GM12891 (cell line): ENCODE measurements around the gene FNBP1.

Experiments used
- DNase-seq: peaks from one replicate; pipeline ENCODE4 v3.0.0; 2011; ENCODE audit warnings: low spot score; ENCODE audit not compliant: insufficient read length
- FAIRE-seq: peaks from 2 replicates; lab custom pipeline; 2011; peaks lifted over from hg19 to GRCh38; lab: Jason Lieb, UNC
- PAX5 ChIP-seq: IDR thresholded peaks from 2 replicates; pipeline ENCODE4 v1.6.1; 2011; ENCODE audit warnings: low read length, moderate library complexity, mild to moderate bottlenecking; ENCODE audit not compliant: insufficient read depth, severe bottlenecking
- POLR2A ChIP-seq: IDR thresholded peaks from 2 replicates; pipeline ENCODE4 v1.6.1; 2011; ENCODE audit warnings: low read depth, low read length, control low read depth
- POLR2AphosphoS5 ChIP-seq: IDR thresholded peaks from 2 replicates; pipeline ENCODE4 v1.6.1; 2011; ENCODE audit warnings: low read depth, low read length, control low read depth
- POU2F2 ChIP-seq: IDR thresholded peaks from 2 replicates; pipeline ENCODE4 v1.6.1; 2011; ENCODE audit warnings: low read depth, mild to moderate bottlenecking, control low read depth, low read length, moderate library complexity
- SPI1 ChIP-seq: IDR thresholded peaks from 2 replicates; pipeline ENCODE4 v1.6.1; 2011; ENCODE audit warnings: low read depth, low read length, control low read depth
- TAF1 ChIP-seq: IDR thresholded peaks from 2 replicates; pipeline ENCODE4 v1.6.1; 2011; ENCODE audit warnings: low read depth, low read length, control low read depth

The FNBP1 gene

DNA sequence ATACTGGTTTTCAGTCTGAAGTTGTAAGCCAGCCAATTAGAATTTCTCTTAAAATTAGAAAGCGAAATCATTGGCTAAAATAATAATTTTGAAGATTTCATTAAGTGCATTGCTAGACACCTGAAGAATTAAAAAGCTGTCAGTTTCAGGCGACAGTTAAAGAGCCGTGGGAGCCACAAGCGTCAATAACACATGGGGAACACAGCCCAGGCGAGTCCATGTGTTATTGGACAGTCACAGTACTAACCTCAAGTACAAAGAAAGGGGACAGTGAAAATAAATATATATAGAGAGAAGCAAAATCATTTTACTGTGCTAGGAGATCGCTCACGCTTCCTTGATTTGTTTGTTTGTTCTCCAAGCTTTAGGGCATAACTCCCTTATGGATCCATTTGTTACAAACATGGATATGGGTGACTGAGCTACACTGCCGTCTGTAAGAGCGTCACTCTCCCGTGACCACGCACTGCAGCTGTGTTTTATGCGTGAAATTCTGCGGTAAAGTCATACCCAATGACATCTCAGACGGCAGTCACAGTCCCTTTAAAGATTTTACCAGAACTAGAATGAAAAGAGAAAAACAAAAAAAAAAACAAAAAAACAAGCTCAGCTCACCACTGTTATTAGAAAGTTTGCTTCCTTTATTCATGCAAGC, 124.6 kb downstream of the FNBP1 start:
- FAIRE-seq (no peak), DNase-seq (no peak)
- TF ChIP-seq POLR2A = no peak; the same call in 1 of the 2 replicates
- no peak for TF ChIP-seq PAX5
- TF ChIP-seq TAF1 = no peak

DNA sequence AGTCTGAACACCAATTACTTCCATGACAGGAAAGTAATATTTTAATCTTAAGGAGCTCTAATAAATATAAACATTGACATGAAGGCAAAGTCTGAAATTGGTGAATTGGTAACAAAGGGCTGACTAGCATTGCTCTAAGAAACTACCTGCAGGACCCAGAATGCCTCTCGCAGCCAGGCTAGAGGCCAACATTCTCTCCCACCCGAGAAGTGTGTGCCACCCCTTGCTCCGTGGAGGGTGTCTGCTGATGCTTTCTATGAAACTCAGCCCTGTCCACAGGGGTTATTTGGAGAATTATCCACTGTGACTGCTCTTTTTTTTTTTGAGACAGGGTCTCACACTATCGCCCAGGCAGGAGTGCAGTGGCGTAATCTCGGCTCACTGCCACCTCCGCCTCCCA, 126.3 kb downstream of the FNBP1 start:
- DNase-seq = no peak
- no peak for FAIRE-seq
- TF ChIP-seq POLR2A (no peak), POLR2AphosphoS5 (peak; percentile 59; the same call in 1 of the 2 replicates)

DNA sequence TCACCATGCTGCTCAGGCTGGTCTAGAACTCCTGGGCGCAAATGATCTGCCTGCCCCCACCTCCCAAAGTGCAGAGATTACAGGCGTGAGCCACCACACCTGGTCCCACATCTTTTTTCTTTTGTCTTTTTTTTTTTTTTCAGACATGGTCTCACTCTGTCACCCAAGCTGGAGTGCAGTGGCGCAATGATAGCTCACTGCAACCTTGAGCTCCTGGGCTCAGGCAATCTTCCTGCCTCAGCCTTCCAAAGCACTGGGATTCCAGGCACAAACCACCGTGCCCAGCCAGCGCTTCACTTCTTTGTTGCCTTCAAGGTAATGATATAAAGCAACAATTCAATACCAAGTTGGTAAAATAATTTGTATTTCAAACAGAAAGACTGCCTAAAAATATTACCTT, 128.9 kb downstream of the FNBP1 start:
- FAIRE-seq = no peak
- no peak for DNase-seq
- TF ChIP-seq POLR2A (no peak), SPI1 (no peak), PAX5 (no peak), POLR2AphosphoS5 (no peak), TAF1 (no peak), POU2F2 (no peak)

DNA sequence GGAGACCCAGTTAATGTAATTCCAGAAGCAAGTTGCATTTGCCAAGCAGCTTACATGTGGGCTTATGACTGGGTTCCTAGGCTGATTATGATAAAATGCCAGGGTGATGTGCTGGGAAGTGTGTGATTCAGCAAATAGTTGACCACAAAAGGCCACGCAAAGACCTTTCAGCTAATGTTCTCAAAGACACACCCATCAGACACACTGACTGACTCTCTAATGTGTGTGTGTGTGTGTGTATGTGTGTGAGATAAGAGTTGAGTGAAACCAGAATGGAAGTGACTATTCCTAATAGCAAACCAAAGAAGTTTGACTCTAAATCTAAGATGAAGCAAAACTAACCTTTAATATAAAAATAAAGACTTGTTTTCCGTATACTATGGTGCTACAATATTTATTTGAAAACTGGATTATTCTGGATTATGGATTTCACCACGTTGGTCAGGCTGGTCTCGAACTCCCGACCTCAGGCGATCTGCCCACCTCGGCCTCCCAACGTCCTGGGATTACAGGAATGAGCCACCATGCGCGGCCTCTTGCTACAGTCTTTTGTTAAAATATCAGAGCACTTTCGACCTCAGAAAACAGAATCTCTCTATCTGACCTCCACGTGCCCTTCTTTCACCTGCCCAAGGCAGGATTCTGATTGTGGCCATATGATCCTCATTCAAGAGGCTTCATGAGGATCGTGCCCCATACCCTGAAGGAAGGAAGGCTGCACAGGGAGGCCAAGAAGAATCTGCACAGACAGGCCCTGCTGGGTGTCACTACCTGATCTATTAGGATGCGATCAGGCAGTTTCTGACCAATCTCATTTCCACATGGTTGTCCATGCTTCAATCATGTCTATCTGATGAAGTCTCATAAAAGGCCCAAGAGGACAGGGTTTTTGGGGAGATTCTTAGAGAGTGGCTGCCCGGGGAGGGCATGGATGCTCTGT, 132.1 kb downstream of the FNBP1 start:
- DNase-seq (no peak), FAIRE-seq (no peak)
- TF ChIP-seq PAX5 = no peak
- no peak for TF ChIP-seq SPI1
- peak; percentile 75 for TF ChIP-seq POLR2A
- no peak for TF ChIP-seq POU2F2

DNA sequence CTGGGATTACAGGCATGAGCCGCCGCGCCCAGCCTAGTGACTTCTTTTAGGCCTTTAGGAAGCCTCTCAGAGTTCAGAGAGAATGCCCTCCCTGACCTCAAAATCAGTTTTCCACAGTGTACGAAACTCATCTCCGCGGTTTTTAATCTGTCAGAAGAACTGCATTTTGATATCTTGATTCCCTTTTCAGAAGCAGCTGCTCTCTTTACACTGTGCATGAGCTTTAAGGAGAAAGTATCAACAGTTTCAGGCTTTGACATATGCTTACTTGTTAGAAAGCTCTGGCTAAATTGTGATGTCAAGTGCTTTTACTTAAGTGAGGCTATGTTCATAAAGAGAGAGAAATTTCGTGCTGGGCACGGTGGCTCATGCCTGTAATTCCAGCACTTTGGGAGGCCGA, 133.1 kb downstream of the FNBP1 start:
- TF ChIP-seq POLR2A (no peak), PAX5 (no peak), POLR2AphosphoS5 (peak; percentile 12; the same call in 1 of the 2 replicates)
- DNase-seq (no peak), FAIRE-seq (no peak)

DNA sequence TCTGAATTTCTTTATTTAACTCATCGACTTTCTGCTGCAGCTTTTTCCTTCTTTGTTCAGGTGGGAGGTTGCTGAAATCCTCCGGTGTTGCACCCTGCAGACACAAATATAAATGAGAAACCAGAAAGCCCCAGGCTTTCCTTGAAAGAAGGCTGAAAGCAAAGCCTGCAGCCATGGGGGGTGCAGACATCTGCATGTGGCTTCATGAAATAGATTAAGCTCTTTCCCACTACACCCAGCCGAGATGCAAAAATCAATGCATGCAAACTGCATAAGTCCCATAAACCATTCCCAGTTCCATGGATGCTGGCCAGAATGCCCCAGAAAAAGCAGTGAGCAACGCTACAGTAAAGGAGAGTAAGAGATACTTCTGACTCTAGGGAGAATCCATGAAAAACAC, 134.1 kb downstream of the FNBP1 start:
- TF ChIP-seq POLR2AphosphoS5 (no peak), PAX5 (no peak), TAF1 (no peak), POLR2A (no peak), POU2F2 (no peak), SPI1 (no peak)
- no peak for DNase-seq
- FAIRE-seq = no peak

DNA sequence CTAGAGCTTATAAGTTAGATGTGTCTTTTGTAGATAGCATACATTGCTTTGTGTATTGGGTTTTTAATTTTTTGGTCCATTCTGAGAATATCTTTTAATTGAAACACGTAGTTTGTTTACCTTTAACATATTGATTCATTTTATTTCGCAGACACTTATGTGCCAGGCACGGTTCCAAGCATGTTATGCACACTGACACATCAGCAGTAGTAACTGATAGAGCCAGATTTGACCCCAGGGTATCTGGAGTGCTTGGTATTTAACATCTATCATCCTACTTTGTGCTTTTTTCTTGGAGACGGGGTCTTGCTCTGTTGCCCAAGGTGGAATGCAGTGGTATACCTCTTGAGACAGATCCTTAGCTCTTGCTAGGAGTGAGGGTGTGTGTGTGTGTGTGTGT, 135.8 kb downstream of the FNBP1 start:
- FAIRE-seq (no peak), DNase-seq (no peak)
- TF ChIP-seq POLR2A (no peak), POLR2AphosphoS5 (no peak), SPI1 (no peak), TAF1 (no peak)

DNA sequence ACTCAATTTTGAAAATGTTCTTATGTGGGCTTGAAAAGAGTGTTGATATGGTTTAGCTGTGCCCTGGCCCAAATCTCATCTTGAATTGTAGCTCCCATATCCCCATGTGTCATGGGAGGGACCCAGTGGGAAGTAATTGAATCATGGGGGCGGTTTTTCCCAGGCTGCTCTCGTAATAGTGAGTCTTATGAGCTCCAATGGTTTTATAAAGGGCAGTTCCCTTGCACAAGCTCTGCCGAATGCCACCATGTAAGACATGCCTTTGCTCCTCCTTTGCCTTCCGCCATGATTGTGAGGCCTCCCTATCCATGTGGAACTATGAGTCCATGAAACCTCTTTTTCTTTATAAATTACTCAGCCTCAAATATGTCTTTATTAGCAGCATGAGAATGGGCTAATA, 136.7 kb downstream of the FNBP1 start:
- TF ChIP-seq TAF1 (no peak), POLR2AphosphoS5 (peak; percentile 46; the same call in 1 of the 2 replicates), SPI1 (no peak), POU2F2 (no peak; the same call in 1 of the 2 replicates), POLR2A (no peak; the same call in 1 of the 2 replicates), PAX5 (no peak)
- no peak for DNase-seq
- no peak for FAIRE-seq

DNA sequence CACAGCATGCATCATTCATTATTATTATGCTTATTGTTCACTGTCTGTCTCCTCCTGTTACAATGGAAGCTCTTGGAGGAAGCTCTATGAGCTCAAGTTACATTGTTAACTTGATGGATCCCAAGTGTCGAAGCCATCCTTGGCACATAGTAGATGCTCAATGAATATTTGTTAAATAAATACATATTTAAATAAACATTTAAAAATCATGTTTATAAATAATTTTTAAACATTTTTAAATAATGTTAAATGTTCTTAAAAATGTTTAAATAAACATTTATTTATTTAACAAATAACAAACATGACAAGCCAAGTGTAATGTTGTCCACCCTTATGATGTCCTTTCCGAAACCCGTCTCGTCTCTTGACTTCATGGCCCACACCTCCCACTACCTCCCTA, 138.3 kb downstream of the FNBP1 start:
- FAIRE-seq (no peak), DNase-seq (no peak)
- TF ChIP-seq POU2F2 (no peak), POLR2AphosphoS5 (no peak), POLR2A (no peak), SPI1 (no peak), PAX5 (no peak), TAF1 (no peak)

DNA sequence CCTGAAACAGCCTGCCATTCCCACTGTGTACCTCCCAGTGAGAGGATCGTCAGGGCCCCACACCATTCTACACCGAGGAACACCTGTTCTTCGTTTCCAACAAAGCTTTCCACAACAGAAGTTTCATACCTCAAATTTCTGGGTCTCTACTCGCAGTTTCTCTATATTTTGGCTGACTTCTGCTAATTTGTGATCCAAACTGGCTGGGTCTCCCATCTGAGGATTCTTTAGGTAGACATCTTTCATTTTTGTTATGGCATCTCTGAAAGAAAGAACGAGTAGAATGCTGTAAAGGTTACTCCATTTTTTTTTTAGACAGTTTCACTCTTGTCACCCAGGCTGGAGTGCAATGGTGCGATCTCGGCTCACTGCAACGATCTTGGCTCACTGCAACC, 140.3 kb downstream of the FNBP1 start:
- DNase-seq (no peak), FAIRE-seq (no peak)
- TF ChIP-seq POLR2AphosphoS5 (no peak; the same call in 1 of the 2 replicates), POLR2A (peak; percentile 6; the same call in 1 of the 2 replicates)
